Neural cell (in vitro differentiated cells): Measurements from ENCODE around the gene DGKI. TPM values are rescaled to one million over a fixed set of nuclear protein-coding genes. Genes with fewer than 3 reads are reported as not detected.

Experiments
- H2AFZ ChIP-seq: fragments of 200-600, 300-800 bp; sonication (generic), shearing (Covaris generic); 2 replicates; pipeline ENCODE4 v1.6.0; 2014; ENCODE audit warnings: low read depth, mild to moderate bottlenecking, antibody characterized with exemption, low read length, moderate library complexity
- H3F3A ChIP-seq: fragments of 200-600 bp; shearing (Covaris generic); 2 replicates; pipeline ENCODE4 v1.6.1; 2016; ENCODE audit warnings: mild to moderate bottlenecking, moderate library complexity, mixed read lengths, antibody characterized with exemption, low read length; ENCODE audit not compliant: insufficient read depth, poor library complexity, severe bottlenecking
- H3K27ac ChIP-seq: fragments of 200-600, 300-800 bp; sonication (generic), shearing (Covaris generic); 2 replicates; pipeline ENCODE4 v1.5.1; 2014; ENCODE audit warnings: mild to moderate bottlenecking, low read length, moderate library complexity
- H3K27me3 ChIP-seq: fragments of 300-800, 200-600 bp; sonication (generic), shearing (Covaris generic); 2 replicates; pipeline ENCODE4 v1.6.0; 2014; ENCODE audit warnings: mild to moderate bottlenecking, low read depth, low read length, moderate library complexity; ENCODE audit not compliant: insufficient read depth
- H3K36me3 ChIP-seq: fragments of 300-800, 200-600 bp; sonication (generic), shearing (Covaris generic); 2 replicates; pipeline ENCODE4 v1.5.1; 2014; ENCODE audit warnings: mild to moderate bottlenecking, antibody characterized with exemption, low read length, moderate library complexity; ENCODE audit not compliant: insufficient read depth
- H3K4me2 ChIP-seq: fragments of 300-800, 200-600 bp; sonication (generic), shearing (Covaris generic); 2 replicates; pipeline ENCODE4 v1.6.0; 2014; ENCODE audit warnings: mild to moderate bottlenecking, low read length
- H3K4me3 ChIP-seq: fragments of 300-800, 200-600 bp; sonication (generic), shearing (Covaris generic); 2 replicates; pipeline ENCODE4 v1.5.1; 2014; ENCODE audit warnings: mild to moderate bottlenecking, low read length, moderate library complexity
- H3K79me2 ChIP-seq: fragments of 200-600 bp; shearing (Covaris generic); replicated peaks from 2 replicates; pipeline ENCODE4 v1.6.0; 2014; ENCODE audit warnings: mild to moderate bottlenecking, low read length, moderate library complexity; ENCODE audit not compliant: insufficient read depth
- H3K9ac ChIP-seq: fragments of 300-800, 200-600 bp; sonication (generic), shearing (Covaris generic); 2 replicates; pipeline ENCODE4 v1.6.1; 2016; ENCODE audit warnings: mild to moderate bottlenecking, low read length, mixed read lengths
- H3K9me2 ChIP-seq: fragments of 200-600 bp; shearing (Covaris generic); 2 replicates; pipeline ENCODE4 v1.6.1; 2016; ENCODE audit warnings: mild to moderate bottlenecking, low read length, mixed read lengths; ENCODE audit not compliant: insufficient read depth
- H3K9me3 ChIP-seq: fragments of 200-600, 300-800 bp; sonication (generic), shearing (Covaris generic); 2 replicates; pipeline ENCODE4 v1.6.1; 2016; ENCODE audit warnings: mild to moderate bottlenecking, mixed run types, low read length, moderate library complexity, mixed read lengths
- H4K20me1 ChIP-seq: fragments of 200-600 bp; shearing (Covaris generic); 2 replicates; pipeline ENCODE4 v1.6.1; 2016; ENCODE audit warnings: mild to moderate bottlenecking, mixed run types; ENCODE audit not compliant: insufficient read depth
- EP300 ChIP-seq: fragments of 450-650 bp; conservative IDR thresholded peaks from 2 replicates; pipeline ENCODE4 v1.6.1; 2014; ENCODE audit warnings: antibody characterized with exemption, mild to moderate bottlenecking, moderate library complexity; ENCODE audit not compliant: poor library complexity, severe bottlenecking
- EZH2 ChIP-seq: fragments of 200-600, 300-800 bp; shearing (Covaris generic), sonication (generic); IDR thresholded peaks from 2 replicates; pipeline ENCODE4 v1.6.1; 2014; ENCODE audit warnings: antibody characterized with exemption, low read length, borderline replicate concordance, mild to moderate bottlenecking; ENCODE audit not compliant: insufficient read depth, poor library complexity, severe bottlenecking
- MXI1 ChIP-seq: fragments of 450-650 bp; conservative IDR thresholded peaks from 2 replicates; pipeline ENCODE4 v1.6.1; 2014; ENCODE audit warnings: antibody characterized with exemption, mild to moderate bottlenecking; ENCODE audit not compliant: poor library complexity, severe bottlenecking
- POLR2AphosphoS5 ChIP-seq: IDR thresholded peaks from 2 replicates; pipeline ENCODE4 v1.6.1; 2012
- RAD21 ChIP-seq: fragments of 450-650 bp; conservative IDR thresholded peaks from 2 replicates; pipeline ENCODE4 v1.6.1; 2014; ENCODE audit warnings: antibody characterized with exemption, mild to moderate bottlenecking, moderate library complexity
- SMC3 ChIP-seq: fragments of 450-650 bp; conservative IDR thresholded peaks from 2 replicates; pipeline ENCODE4 v1.6.1; 2014; ENCODE audit warnings: antibody characterized with exemption, mild to moderate bottlenecking, moderate library complexity; ENCODE audit not compliant: poor library complexity
- TAF1 ChIP-seq: IDR thresholded peaks from 2 replicates; pipeline ENCODE4 v1.6.1; 2012; ENCODE audit warnings: low read depth
- polyA plus RNA-seq: library from polyadenylated mRNA; depleted of rRNA; stranded (reverse); fragments of >200 nt; gene quantifications from 2 replicates; pipeline ENCODE4 v1.2.3, GENCODE V29; 2014
- TF ChIP-seq, protein P1 (sequence below): fragments of 450-650 bp; IDR thresholded peaks from 2 replicates; pipeline ENCODE4 v1.5.1; 2014; ENCODE audit warnings: antibody characterized with exemption, mild to moderate bottlenecking, moderate library complexity; ENCODE audit not compliant: poor library complexity, severe bottlenecking
- TF ChIP-seq, protein P2 (sequence below): IDR thresholded peaks from 2 replicates; pipeline ENCODE4 v1.6.1; 2012; ENCODE audit warnings: borderline replicate concordance

DGKI gene
- polyA plus RNA-seq, 1 donor from 2014 or later: 15.8 TPM

DNA sequence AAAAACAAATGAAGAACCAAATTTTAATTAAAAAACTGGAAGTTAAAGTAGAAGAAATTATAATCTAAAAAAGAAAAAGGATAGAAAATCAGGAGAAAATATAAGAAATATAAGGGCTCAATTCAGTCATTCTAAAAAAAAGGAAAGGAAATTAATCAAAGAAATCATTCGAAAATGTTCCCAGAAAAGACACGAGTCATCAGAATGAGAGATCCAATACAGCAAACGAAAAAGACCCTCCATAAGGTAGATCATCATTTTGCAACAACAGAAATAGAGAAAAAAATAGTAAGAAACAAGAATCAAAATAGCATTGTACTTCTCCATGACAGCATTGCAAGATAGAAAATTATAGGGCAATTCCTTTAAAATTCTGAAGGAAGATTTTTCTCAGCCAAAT is 22.5 kb upstream of the DGKI start:
- H3K9me2 ChIP-seq: no peaks in the 10 kb centered on the region
- H3K36me3 ChIP-seq: no peaks in the 10 kb centered on the region
- no peaks in the 10 kb centered on the region for H4K20me1 ChIP-seq

GRCh38 chr7:137867289-137867688 is 20.5 kb upstream of the DGKI start:
- Histone ChIP-seq H3K9me2 (no peaks in the 10 kb centered on the region), H3K4me2 (no peak overlapping the region), H3K9ac (no peak overlapping the region), H4K20me1 (no peaks in the 10 kb centered on the region), H3K36me3 (no peaks in the 10 kb centered on the region), H3K27ac (no peak overlapping the region), H3K4me3 (no peak overlapping the region), H3K79me2 (no peaks in the 10 kb centered on the region), H3K9me3 (no peaks in the 10 kb centered on the region), H3F3A (no peaks in the 10 kb centered on the region), H2AFZ (no peak overlapping the region), H3K27me3 (no peaks in the 10 kb centered on the region)
- TF ChIP-seq, protein P1, sequence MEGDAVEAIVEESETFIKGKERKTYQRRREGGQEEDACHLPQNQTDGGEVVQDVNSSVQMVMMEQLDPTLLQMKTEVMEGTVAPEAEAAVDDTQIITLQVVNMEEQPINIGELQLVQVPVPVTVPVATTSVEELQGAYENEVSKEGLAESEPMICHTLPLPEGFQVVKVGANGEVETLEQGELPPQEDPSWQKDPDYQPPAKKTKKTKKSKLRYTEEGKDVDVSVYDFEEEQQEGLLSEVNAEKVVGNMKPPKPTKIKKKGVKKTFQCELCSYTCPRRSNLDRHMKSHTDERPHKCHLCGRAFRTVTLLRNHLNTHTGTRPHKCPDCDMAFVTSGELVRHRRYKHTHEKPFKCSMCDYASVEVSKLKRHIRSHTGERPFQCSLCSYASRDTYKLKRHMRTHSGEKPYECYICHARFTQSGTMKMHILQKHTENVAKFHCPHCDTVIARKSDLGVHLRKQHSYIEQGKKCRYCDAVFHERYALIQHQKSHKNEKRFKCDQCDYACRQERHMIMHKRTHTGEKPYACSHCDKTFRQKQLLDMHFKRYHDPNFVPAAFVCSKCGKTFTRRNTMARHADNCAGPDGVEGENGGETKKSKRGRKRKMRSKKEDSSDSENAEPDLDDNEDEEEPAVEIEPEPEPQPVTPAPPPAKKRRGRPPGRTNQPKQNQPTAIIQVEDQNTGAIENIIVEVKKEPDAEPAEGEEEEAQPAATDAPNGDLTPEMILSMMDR: no peak
- no peak for TF ChIP-seq TAF1
- TF ChIP-seq POLR2AphosphoS5: no peak
- no peak for TF ChIP-seq SMC3
- no peak for TF ChIP-seq MXI1
- TF ChIP-seq, protein P2, sequence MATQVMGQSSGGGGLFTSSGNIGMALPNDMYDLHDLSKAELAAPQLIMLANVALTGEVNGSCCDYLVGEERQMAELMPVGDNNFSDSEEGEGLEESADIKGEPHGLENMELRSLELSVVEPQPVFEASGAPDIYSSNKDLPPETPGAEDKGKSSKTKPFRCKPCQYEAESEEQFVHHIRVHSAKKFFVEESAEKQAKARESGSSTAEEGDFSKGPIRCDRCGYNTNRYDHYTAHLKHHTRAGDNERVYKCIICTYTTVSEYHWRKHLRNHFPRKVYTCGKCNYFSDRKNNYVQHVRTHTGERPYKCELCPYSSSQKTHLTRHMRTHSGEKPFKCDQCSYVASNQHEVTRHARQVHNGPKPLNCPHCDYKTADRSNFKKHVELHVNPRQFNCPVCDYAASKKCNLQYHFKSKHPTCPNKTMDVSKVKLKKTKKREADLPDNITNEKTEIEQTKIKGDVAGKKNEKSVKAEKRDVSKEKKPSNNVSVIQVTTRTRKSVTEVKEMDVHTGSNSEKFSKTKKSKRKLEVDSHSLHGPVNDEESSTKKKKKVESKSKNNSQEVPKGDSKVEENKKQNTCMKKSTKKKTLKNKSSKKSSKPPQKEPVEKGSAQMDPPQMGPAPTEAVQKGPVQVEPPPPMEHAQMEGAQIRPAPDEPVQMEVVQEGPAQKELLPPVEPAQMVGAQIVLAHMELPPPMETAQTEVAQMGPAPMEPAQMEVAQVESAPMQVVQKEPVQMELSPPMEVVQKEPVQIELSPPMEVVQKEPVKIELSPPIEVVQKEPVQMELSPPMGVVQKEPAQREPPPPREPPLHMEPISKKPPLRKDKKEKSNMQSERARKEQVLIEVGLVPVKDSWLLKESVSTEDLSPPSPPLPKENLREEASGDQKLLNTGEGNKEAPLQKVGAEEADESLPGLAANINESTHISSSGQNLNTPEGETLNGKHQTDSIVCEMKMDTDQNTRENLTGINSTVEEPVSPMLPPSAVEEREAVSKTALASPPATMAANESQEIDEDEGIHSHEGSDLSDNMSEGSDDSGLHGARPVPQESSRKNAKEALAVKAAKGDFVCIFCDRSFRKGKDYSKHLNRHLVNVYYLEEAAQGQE: no peak
- TF ChIP-seq EZH2: no peak
- no peak for TF ChIP-seq RAD21
- no peak for TF ChIP-seq EP300

More for the DNA sequence above, 22.5 kb upstream of the DGKI start:
- H3K27me3 ChIP-seq: no peaks in the 10 kb centered on the region
- H3K4me2 ChIP-seq: no peak overlapping the region
- no peak for TF ChIP-seq EP300
- TF ChIP-seq EZH2: no peak
- no peak for TF ChIP-seq POLR2AphosphoS5
- H3K27ac ChIP-seq: no peak overlapping the region
- H2AFZ ChIP-seq: no peak overlapping the region
- H3K9me3 ChIP-seq: no peaks in the 10 kb centered on the region
- no peak overlapping the region for H3K9ac ChIP-seq
- H3K79me2 ChIP-seq: no peaks in the 10 kb centered on the region
- no peak overlapping the region for H3K4me3 ChIP-seq
- no peaks in the 10 kb centered on the region for H3F3A ChIP-seq

DNA sequence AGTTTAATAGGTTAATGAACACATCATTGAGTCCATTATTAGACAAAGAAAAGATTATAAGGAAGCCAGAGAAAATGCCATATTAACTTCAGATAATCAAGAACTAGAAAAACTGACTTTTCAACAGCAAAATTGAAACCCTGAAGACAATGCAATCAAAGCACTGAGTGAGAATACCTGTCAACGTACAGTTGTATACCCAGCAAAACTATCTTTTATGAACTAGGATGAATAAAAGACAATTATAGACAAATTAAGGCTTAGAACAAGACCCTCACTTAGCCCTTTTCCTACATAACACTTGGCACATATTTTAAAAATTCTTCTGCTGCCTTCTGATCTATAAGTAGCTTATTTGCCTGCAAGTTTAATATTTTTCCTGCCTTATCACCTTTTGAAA is 19.0 kb upstream of the DGKI start:
- Histone ChIP-seq H3K36me3 (no peaks in the 10 kb centered on the region), H3K79me2 (no peaks in the 10 kb centered on the region), H3K27me3 (no peaks in the 10 kb centered on the region), H3K4me3 (no peak overlapping the region), H2AFZ (no peak overlapping the region), H3K27ac (no peak overlapping the region), H3F3A (no peaks in the 10 kb centered on the region), H3K9me3 (no peaks in the 10 kb centered on the region), H4K20me1 (no peaks in the 10 kb centered on the region), H3K4me2 (no peak overlapping the region), H3K9ac (no peak overlapping the region), H3K9me2 (no peaks in the 10 kb centered on the region)
- no peak for TF ChIP-seq TAF1
- TF ChIP-seq SMC3: no peak
- no peak for TF ChIP-seq MXI1
- TF ChIP-seq, protein P1: no peak
- TF ChIP-seq EP300: no peak
- TF ChIP-seq, protein P2: no peak
- no peak for TF ChIP-seq POLR2AphosphoS5
- TF ChIP-seq RAD21: no peak
